Transverse colon (tissue), 4 donors: ENCODE results near the gene TERF2IP.

ENCODE experiments used
- EP300 ChIP-seq: sonication (generic); formaldehyde crosslinking; IDR thresholded peaks from one replicate; pipeline ENCODE4 v1.6.1; 2017; ENCODE audit warnings: antibody characterized with exemption, low read depth
- POLR2A ChIP-seq: fragments of 450-650 bp; IDR thresholded peaks from one replicate; pipeline ENCODE4 v1.6.1; 2016; ENCODE audit warnings: antibody characterized with exemption, mild to moderate bottlenecking, moderate library complexity
- POLR2AphosphoS5 ChIP-seq, 3 donors: sonication (generic); formaldehyde crosslinking; IDR thresholded peaks; one replicate each; pipeline ENCODE4 v1.6.1; 2016; ENCODE audit warnings: antibody characterized with exemption in 3 of 3
- TF ChIP-seq, protein P1 (sequence below), 5 experiments: fragments of 200-600 bp in 3 of 5; fragments of 450-650 bp in 2 of 5; sonication (generic) in 3 of 5; IDR thresholded peaks; 1 replicate in 2 of 5; 2 replicates in 3 of 5; pipeline ENCODE4 v1.5.1; 2016 to 2017; ENCODE audit warnings: antibody characterized with exemption in 5 of 5, inconsistent platforms in 3 of 5, mild to moderate bottlenecking in 2 of 5, moderate library complexity in 1 of 5

GRCh38 chr16:75658175-75658574, 10.6 kb downstream of the TERF2IP start:
- TF ChIP-seq EP300 (no peak), POLR2A (no peak), POLR2AphosphoS5 (IDR thresholded peaks at IDR 0.05) (no peak)
- TF ChIP-seq, protein P1, sequence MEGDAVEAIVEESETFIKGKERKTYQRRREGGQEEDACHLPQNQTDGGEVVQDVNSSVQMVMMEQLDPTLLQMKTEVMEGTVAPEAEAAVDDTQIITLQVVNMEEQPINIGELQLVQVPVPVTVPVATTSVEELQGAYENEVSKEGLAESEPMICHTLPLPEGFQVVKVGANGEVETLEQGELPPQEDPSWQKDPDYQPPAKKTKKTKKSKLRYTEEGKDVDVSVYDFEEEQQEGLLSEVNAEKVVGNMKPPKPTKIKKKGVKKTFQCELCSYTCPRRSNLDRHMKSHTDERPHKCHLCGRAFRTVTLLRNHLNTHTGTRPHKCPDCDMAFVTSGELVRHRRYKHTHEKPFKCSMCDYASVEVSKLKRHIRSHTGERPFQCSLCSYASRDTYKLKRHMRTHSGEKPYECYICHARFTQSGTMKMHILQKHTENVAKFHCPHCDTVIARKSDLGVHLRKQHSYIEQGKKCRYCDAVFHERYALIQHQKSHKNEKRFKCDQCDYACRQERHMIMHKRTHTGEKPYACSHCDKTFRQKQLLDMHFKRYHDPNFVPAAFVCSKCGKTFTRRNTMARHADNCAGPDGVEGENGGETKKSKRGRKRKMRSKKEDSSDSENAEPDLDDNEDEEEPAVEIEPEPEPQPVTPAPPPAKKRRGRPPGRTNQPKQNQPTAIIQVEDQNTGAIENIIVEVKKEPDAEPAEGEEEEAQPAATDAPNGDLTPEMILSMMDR (IDR thresholded peaks at IDR 0.05): no peak
